Adrenal gland (tissue), 5 donors: Measurements from ENCODE around the gene SLC27A3.

Experiments used
- CTCF ChIP-seq, 6 experiments: fragments of 450-650 bp in 4 of 6; fragments of 200-600 bp in 2 of 6; sonication (generic) in 1 of 6; IDR thresholded peaks; 1 replicate in 5 of 6; 2 replicates in 1 of 6; pipeline versions ENCODE4 v1.5.1 to v1.8.0; 2016 to 2021; ENCODE audit warnings: antibody characterized with exemption in 6 of 6, mild to moderate bottlenecking in 2 of 6, moderate library complexity in 1 of 6
- POLR2A ChIP-seq, 2 donors: fragments of 450-650 bp; IDR thresholded peaks; one replicate each; pipeline ENCODE4 v1.6.1; 2017; ENCODE audit warnings: antibody characterized with exemption in 2 of 2, mild to moderate bottlenecking in 2 of 2, moderate library complexity in 1 of 2
- donor health status: DM: no; HTN: no; CAD: no.

- no peak for TF ChIP-seq CTCF (IDR thresholded peaks at IDR 0.05)
- TF ChIP-seq POLR2A (IDR thresholded peaks at IDR 0.05), result no peak
These were observed 28.4 kb downstream of the SLC27A3 start for GRCh38 chr1:153803470-153804056.
